Nephron (organoid): ENCODE measurements around the gene ARL14EPL.
A peak's percentile ranks its signal among the peaks of the same experiment; 100 is the strongest.

Experiments
- H3K27ac Mint-ChIP-seq, 3 experiments: 2 replicates each; pipeline ENCODE4 v1.8.0; 2020; ENCODE audit warnings: mixed read lengths in 3 of 3, mild to moderate bottlenecking in 2 of 3, moderate library complexity in 1 of 3
- H3K27me3 Mint-ChIP-seq: 2 replicates; pipeline ENCODE4 v1.8.0; 2021; ENCODE audit warnings: low read depth, mild to moderate bottlenecking, moderate library complexity, mixed read lengths
- H3K36me3 Mint-ChIP-seq: 2 replicates; pipeline ENCODE4 v1.8.0; 2020; ENCODE audit warnings: low read depth, mixed read lengths
- H3K4me1 Mint-ChIP-seq: 2 replicates; pipeline ENCODE4 v1.8.0; 2020; ENCODE audit warnings: mixed read lengths
- H3K4me3 Mint-ChIP-seq, 3 experiments: 2 replicates each; pipeline ENCODE4 v1.8.0; 2020; ENCODE audit warnings: mild to moderate bottlenecking in 3 of 3, mixed read lengths in 3 of 3, moderate library complexity in 2 of 3
- H3K9me3 Mint-ChIP-seq: 2 replicates; pipeline ENCODE4 v1.8.0; 2020; ENCODE audit warnings: mixed read lengths
- CTCF ChIP-seq, 3 experiments: fragments of 200-600 bp; sonication (generic); IDR thresholded peaks; one replicate each; pipeline ENCODE4 v1.5.0; 2021; ENCODE audit warnings: antibody characterized with exemption in 3 of 3; ENCODE audit not compliant: unreplicated experiment in 3 of 3

ARL14EPL gene

DNA sequence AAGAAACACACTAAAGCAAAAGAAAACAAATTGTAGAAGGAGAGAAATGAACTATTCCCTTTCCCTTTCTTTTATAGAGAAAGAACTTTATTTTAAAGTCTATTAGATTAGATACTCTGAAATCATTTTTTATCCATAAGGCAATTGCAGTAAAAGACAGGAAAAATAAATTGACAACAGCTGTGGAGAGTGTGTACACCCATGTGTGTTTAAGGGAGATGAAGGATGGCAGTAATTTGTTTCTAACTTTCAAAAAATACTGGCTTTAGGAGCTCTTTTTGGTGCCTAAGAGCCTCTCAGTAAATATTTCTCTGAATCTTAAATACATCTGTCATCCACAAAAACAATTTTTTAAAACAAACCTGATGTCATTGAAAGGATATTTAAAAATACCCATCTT, 18.3 kb upstream of the ARL14EPL start:
- Mint-ChIP-seq H3K36me3 (no peaks in the 10 kb centered on the region), H3K4me3 (no peak overlapping the region), H3K27me3 (no peaks in the 10 kb centered on the region), H3K27ac (peak overlapping the region in 2 of 3 experiments; percentile 16 to 63), H3K9me3 (no peaks in the 10 kb centered on the region), H3K4me1 (peaks cover 5% of the 10 kb centered on the region)
- TF ChIP-seq CTCF (IDR thresholded peaks at IDR 0.05; ENCODE audit: unreplicated experiment in 3 of 3) = no peak

DNA sequence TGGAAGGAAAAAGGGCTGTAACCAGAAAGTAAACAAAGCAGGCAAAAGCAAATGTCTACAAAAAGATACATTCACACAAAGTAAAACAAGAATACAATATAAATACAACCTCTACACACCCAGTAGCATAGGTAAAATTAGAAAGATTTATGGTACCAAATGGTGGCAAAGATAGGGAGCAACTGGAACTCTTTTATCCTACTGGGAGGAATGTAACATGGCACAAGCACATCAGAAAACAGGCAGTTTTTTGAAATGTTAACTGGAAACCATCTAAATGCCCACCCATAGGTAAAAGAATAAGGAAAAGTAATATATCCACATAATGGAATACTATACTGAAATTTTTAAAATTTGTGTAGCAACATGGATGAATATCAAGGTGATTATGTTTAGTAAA, 8.7 kb upstream of the ARL14EPL start:
- H3K4me1 Mint-ChIP-seq = peaks cover 7% of the 10 kb centered on the region
- no peaks in the 10 kb centered on the region for H3K27me3 Mint-ChIP-seq
- H3K9me3 Mint-ChIP-seq = no peaks in the 10 kb centered on the region

GRCh38 chr5:116025866-116026265, 6.4 kb upstream of the ARL14EPL start:
- TF ChIP-seq CTCF (IDR thresholded peaks at IDR 0.05; ENCODE audit: unreplicated experiment in 3 of 3) = no peak
- Mint-ChIP-seq H3K9me3 (no peaks in the 10 kb centered on the region), H3K27me3 (no peaks in the 10 kb centered on the region), H3K36me3 (no peaks in the 10 kb centered on the region), H3K4me1 (peaks cover 9% of the 10 kb centered on the region), H3K4me3 (no peak overlapping the region), H3K27ac (no peak overlapping the region)

More for the DNA sequence above, 8.7 kb upstream of the ARL14EPL start:
- no peaks in the 10 kb centered on the region for H3K36me3 Mint-ChIP-seq
- H3K27ac Mint-ChIP-seq = peak overlapping the region in 1 of 3 experiments; percentile 63
- H3K4me3 Mint-ChIP-seq = no peak overlapping the region
- TF ChIP-seq CTCF (IDR thresholded peaks at IDR 0.05; ENCODE audit: unreplicated experiment in 3 of 3) = no peak

- Mint-ChIP-seq H3K27me3 (no peaks in the 10 kb centered on the region), H3K9me3 (no peaks in the 10 kb centered on the region), H3K4me3 (no peak overlapping the region), H3K27ac (no peak overlapping the region), H3K4me1 (peaks cover 19% of the 10 kb centered on the region), H3K36me3 (no peaks in the 10 kb centered on the region)
- TF ChIP-seq CTCF (IDR thresholded peaks at IDR 0.05; ENCODE audit: unreplicated experiment in 3 of 3) = no peak
Measured at GRCh38 chr5:116032991-116033390, 719 bp downstream of the ARL14EPL start.

DNA sequence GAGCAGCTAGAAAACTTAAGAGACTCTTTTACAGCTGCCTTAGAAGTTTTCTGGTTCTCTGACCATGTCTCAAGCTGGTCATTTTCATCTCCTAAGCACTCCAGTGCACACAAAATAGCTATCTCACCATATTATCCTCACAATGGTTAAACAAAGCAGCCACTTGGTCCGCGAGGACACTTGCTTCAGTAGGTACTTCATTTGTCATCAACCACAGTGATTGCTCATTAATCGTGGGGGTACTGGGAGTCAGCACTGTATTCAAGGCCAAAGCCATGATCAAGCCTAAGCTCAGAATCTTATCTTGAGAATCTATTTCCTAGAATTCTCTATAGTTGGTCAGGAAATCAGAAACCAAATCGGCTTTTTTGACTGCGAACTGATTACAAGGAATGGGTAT, 2.9 kb downstream of the ARL14EPL start:
- Mint-ChIP-seq H3K27me3 (no peaks in the 10 kb centered on the region), H3K27ac (peak overlapping the region in 1 of 3 experiments; percentile 47), H3K4me1 (peaks cover 10% of the 10 kb centered on the region), H3K9me3 (no peaks in the 10 kb centered on the region), H3K36me3 (no peaks in the 10 kb centered on the region), H3K4me3 (no peak overlapping the region)
- TF ChIP-seq CTCF (IDR thresholded peaks at IDR 0.05; ENCODE audit: unreplicated experiment in 3 of 3) = no peak

- H3K27me3 Mint-ChIP-seq = no peaks in the 10 kb centered on the region
- H3K36me3 Mint-ChIP-seq = no peaks in the 10 kb centered on the region
- peak in 1 of 3 experiments; percentile 32 for TF ChIP-seq CTCF (IDR thresholded peaks at IDR 0.05; ENCODE audit: unreplicated experiment in 3 of 3)
- no peaks in the 10 kb centered on the region for H3K9me3 Mint-ChIP-seq
- no peak overlapping the region for H3K4me3 Mint-ChIP-seq
- peak overlapping the region; percentile 23 to 71 (median 39) for H3K27ac Mint-ChIP-seq
- H3K4me1 Mint-ChIP-seq = peaks cover 5% of the 10 kb centered on the region
Measured at GRCh38 chr5:116037236-116037822, 5.1 kb downstream of the ARL14EPL start.
